Activated T-helper 9 cell treated with anti-CD3 and anti-CD28 coated beads, Interleukin-2, amount 50 U/mL, for 16 hours (primary cell): ENCODE results near the gene DOCK11.
"Not testable (repeated sequence)": the region's sequence is repeated elsewhere in the genome, so short reads cannot be mapped to it uniquely, and the experiment has no call there.

Source experiments
- DNase-seq: peaks from one replicate; pipeline ENCODE4 v3.0.0-alpha.2; 2020; ENCODE audit warnings: low read depth

Gene DOCK11

GRCh38 chrX:118698516-118699170, 203.0 kb downstream of the DOCK11 start:
- DNase-seq, result no peak

GRCh38 chrX:118702741-118703140, 207.1 kb downstream of the DOCK11 start:
- DNase-seq, result no peak

GRCh38 chrX:118706681-118707080, 211.1 kb downstream of the DOCK11 start:
- no peak for DNase-seq

- no peak for DNase-seq
Observed at GRCh38 chrX:118714521-118714920, 218.9 kb downstream of the DOCK11 start.

GRCh38 chrX:118715917-118716316, 220.3 kb downstream of the DOCK11 start:
- DNase-seq, result not testable (repeated sequence)

GRCh38 chrX:118716833-118717232, 221.2 kb downstream of the DOCK11 start:
- DNase-seq, result not testable (repeated sequence)

- DNase-seq, result no peak
Observed at GRCh38 chrX:118717678-118718391, 222.2 kb downstream of the DOCK11 start.

- DNase-seq, result no peak
Observed at GRCh38 chrX:118718737-118719136, 223.1 kb downstream of the DOCK11 start.

- DNase-seq, result no peak
Observed at GRCh38 chrX:118720058-118720707, 224.6 kb downstream of the DOCK11 start.

- no peak for DNase-seq
Observed at GRCh38 chrX:118723376-118723775, 227.8 kb downstream of the DOCK11 start.

- no peak for DNase-seq
Observed at GRCh38 chrX:118724365-118724764, 228.8 kb downstream of the DOCK11 start.

GRCh38 chrX:118724775-118725174, 229.2 kb downstream of the DOCK11 start:
- DNase-seq, result no peak

- no peak for DNase-seq
Observed at GRCh38 chrX:118726396-118726795, 230.8 kb downstream of the DOCK11 start.

- no peak for DNase-seq
Observed at GRCh38 chrX:118726887-118727685, 231.5 kb downstream of the DOCK11 start, which contains the start of gene IL13RA1. IL13RA1 (plus strand) TSS chrX:118727606; CDS start chrX:118727639, 33 bp downstream.

GRCh38 chrX:118727686-118728339, 232.2 kb downstream of the DOCK11 start:
- peak; percentile 1 for DNase-seq

GRCh38 chrX:118729042-118729652, 233.5 kb downstream of the DOCK11 start:
- DNase-seq, result no peak

- no peak for DNase-seq
Observed at GRCh38 chrX:118730500-118731247, 235.1 kb downstream of the DOCK11 start.

GRCh38 chrX:118732551-118732950, 236.9 kb downstream of the DOCK11 start:
- not testable (repeated sequence) for DNase-seq

GRCh38 chrX:118734909-118735308, 239.3 kb downstream of the DOCK11 start:
- DNase-seq, result no peak
